NT2/D1 (cell line): ENCODE data around the gene CLDN1.

Experiments
- DNase-seq: peaks from one replicate; pipeline ENCODE4 v3.0.0-alpha.2; 2011; ENCODE audit warnings: low read depth, low spot score
- H3K27me3 ChIP-seq: 2 replicates; pipeline ENCODE4 v1.6.0; 2011; ENCODE audit warnings: mild to moderate bottlenecking; ENCODE audit not compliant: insufficient read length, insufficient read depth
- H3K36me3 ChIP-seq: 2 replicates; pipeline ENCODE4 v1.6.1; 2011; ENCODE audit warnings: mild to moderate bottlenecking, low read length, mixed read lengths; ENCODE audit not compliant: insufficient read depth, insufficient read length
- H3K4me1 ChIP-seq: 2 replicates; pipeline ENCODE4 v1.5.1; 2011; ENCODE audit not compliant: insufficient read depth, insufficient read length
- H3K4me3 ChIP-seq: 2 replicates; pipeline ENCODE4 v1.5.1; 2011; ENCODE audit warnings: low read depth; ENCODE audit not compliant: insufficient read length
- H3K9ac ChIP-seq: 2 replicates; pipeline ENCODE4 v1.6.0; 2011; ENCODE audit warnings: low read depth; ENCODE audit not compliant: insufficient read length
- H3K9me3 ChIP-seq: 2 replicates; pipeline ENCODE4 v1.5.1; 2011; ENCODE audit warnings: mild to moderate bottlenecking, low read length; ENCODE audit not compliant: insufficient read depth
- SUZ12 ChIP-seq: IDR thresholded peaks from 2 replicates; pipeline ENCODE4 v1.6.1; 2011; ENCODE audit not compliant: insufficient read length, insufficient read depth; ENCODE audit errors: extremely low read depth
- YY1 ChIP-seq: IDR thresholded peaks from 2 replicates; pipeline ENCODE4 v1.6.1; 2011; ENCODE audit not compliant: insufficient read length, insufficient read depth
- ZNF274 ChIP-seq: IDR thresholded peaks from 2 replicates; pipeline ENCODE4 v1.6.1; 2011; ENCODE audit warnings: mild to moderate bottlenecking, low read depth, low read length

The CLDN1 gene

GRCh38 chr3:190361791-190362190 is 39.5 kb upstream of the CLDN1 start:
- H3K9ac ChIP-seq = no peak overlapping the region
- no peak for DNase-seq
- no peak overlapping the region for H3K4me3 ChIP-seq
- H3K27me3 ChIP-seq = no peaks in the 10 kb centered on the region
- TF ChIP-seq SUZ12 = no peak
- TF ChIP-seq ZNF274 = no peak
- TF ChIP-seq YY1 = no peak
- H3K9me3 ChIP-seq = no peaks in the 10 kb centered on the region
- no peaks in the 10 kb centered on the region for H3K4me1 ChIP-seq
- no peaks in the 10 kb centered on the region for H3K36me3 ChIP-seq

DNA sequence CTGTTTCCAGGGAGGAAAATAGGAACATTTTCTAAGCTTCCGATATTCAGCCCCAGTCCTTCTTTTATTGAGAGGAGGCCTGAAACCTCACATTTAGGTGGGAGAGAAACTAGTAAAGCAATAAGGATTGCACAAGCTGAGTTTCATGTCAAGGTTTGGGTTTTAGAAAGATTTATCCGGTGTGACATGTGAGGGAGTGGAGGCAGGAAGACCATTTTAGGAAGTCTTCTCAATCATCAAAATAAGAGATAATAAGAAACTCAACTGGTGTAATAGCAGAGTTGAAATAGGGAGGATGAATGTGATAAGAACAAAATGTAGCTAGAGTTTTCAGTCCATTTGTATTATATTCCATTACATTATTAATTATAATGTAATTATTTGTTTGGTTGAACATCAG is 38.0 kb upstream of the CLDN1 start:
- no peak overlapping the region for H3K9ac ChIP-seq
- H3K36me3 ChIP-seq = no peaks in the 10 kb centered on the region
- no peaks in the 10 kb centered on the region for H3K9me3 ChIP-seq
- no peaks in the 10 kb centered on the region for H3K4me1 ChIP-seq
- no peaks in the 10 kb centered on the region for H3K27me3 ChIP-seq
- TF ChIP-seq SUZ12 (no peak), YY1 (no peak), ZNF274 (no peak)
- H3K4me3 ChIP-seq = no peak overlapping the region
- DNase-seq = no peak

GRCh38 chr3:190359813-190360212 is 37.6 kb upstream of the CLDN1 start:
- H3K9ac ChIP-seq = no peak overlapping the region
- no peak for DNase-seq
- TF ChIP-seq SUZ12 (no peak), ZNF274 (no peak), YY1 (no peak)
- H3K36me3 ChIP-seq = no peaks in the 10 kb centered on the region
- H3K4me1 ChIP-seq = no peaks in the 10 kb centered on the region
- H3K4me3 ChIP-seq = no peak overlapping the region
- H3K9me3 ChIP-seq = no peaks in the 10 kb centered on the region
- H3K27me3 ChIP-seq = no peaks in the 10 kb centered on the region

DNA sequence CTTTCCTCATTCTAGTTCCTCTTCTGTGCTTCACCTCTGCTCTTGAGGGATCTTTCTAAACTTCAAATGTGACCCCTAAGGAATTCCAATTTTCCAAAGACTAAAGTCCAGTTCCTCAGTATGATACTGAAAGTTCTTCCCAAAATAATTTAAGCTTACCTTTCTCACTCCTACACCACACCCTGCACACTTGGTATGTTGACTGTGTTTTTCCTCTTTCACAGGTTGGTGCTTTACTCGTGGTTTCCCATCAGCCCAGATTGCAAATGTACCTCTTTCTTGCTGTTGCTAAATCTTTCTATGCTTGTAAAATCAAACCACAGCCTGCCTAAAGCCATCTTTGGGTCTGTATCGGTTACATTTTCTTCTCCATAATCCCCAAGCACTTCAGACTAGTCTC is 35.2 kb upstream of the CLDN1 start:
- DNase-seq = no peak
- H3K9me3 ChIP-seq = no peaks in the 10 kb centered on the region
- no peaks in the 10 kb centered on the region for H3K27me3 ChIP-seq
- H3K4me3 ChIP-seq = no peak overlapping the region
- no peaks in the 10 kb centered on the region for H3K36me3 ChIP-seq
- no peak overlapping the region for H3K9ac ChIP-seq
- H3K4me1 ChIP-seq = no peaks in the 10 kb centered on the region
- TF ChIP-seq YY1 (no peak), SUZ12 (no peak), ZNF274 (no peak)

DNA sequence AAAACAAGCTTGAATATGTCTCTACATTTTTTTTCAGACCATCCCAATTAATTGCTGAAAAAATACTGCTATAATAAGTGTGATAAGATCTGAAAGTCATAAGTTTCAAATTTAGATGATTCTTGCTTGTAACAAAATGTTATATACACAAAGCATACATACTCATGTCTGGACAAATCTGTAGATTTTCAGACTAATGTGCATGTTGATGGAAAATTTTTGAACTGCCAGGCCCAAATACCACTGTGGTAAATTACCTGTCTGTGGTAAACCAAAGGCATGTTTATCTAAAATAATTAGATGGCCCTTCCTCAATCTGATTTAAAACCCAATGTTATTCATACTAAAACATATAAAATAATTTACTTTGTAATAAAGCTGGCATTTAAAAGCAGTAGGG is 34.0 kb upstream of the CLDN1 start:
- TF ChIP-seq SUZ12 (no peak), YY1 (no peak), ZNF274 (no peak)
- no peak for DNase-seq
- Histone ChIP-seq H3K9ac (no peak overlapping the region), H3K9me3 (no peaks in the 10 kb centered on the region), H3K4me3 (no peak overlapping the region), H3K36me3 (no peaks in the 10 kb centered on the region), H3K4me1 (no peaks in the 10 kb centered on the region), H3K27me3 (no peaks in the 10 kb centered on the region)

GRCh38 chr3:190352861-190353457 is 30.7 kb upstream of the CLDN1 start:
- TF ChIP-seq SUZ12 (no peak), ZNF274 (no peak), YY1 (no peak)
- Histone ChIP-seq H3K4me3 (no peak overlapping the region), H3K36me3 (no peaks in the 10 kb centered on the region), H3K4me1 (no peaks in the 10 kb centered on the region), H3K27me3 (no peaks in the 10 kb centered on the region), H3K9me3 (no peaks in the 10 kb centered on the region), H3K9ac (no peak overlapping the region)
- no peak for DNase-seq

GRCh38 chr3:190346541-190346940 is 24.3 kb upstream of the CLDN1 start:
- DNase-seq = no peak
- Histone ChIP-seq H3K9ac (no peak overlapping the region), H3K4me3 (no peak overlapping the region), H3K27me3 (no peaks in the 10 kb centered on the region), H3K9me3 (no peaks in the 10 kb centered on the region), H3K4me1 (no peaks in the 10 kb centered on the region), H3K36me3 (no peaks in the 10 kb centered on the region)
- no peak for TF ChIP-seq YY1
- TF ChIP-seq SUZ12 = no peak
- TF ChIP-seq ZNF274 = no peak

GRCh38 chr3:190345878-190346277 is 23.6 kb upstream of the CLDN1 start:
- no peak for DNase-seq
- no peak overlapping the region for H3K4me3 ChIP-seq
- no peaks in the 10 kb centered on the region for H3K4me1 ChIP-seq
- H3K9ac ChIP-seq = no peak overlapping the region
- peaks cover 5% of the 10 kb centered on the region; the same call in 1 of the 2 replicates for H3K9me3 ChIP-seq
- H3K36me3 ChIP-seq = no peaks in the 10 kb centered on the region
- H3K27me3 ChIP-seq = no peaks in the 10 kb centered on the region
- TF ChIP-seq YY1 (no peak), ZNF274 (no peak)
